Nephron progenitor cell (in vitro differentiated cells): ENCODE measurements around the gene GRB7.
A peak's percentile ranks its signal among the peaks of the same experiment; 100 is the strongest.

Source experiments
- DNase-seq: peaks from one replicate; pipeline ENCODE4 v3.0.0; 2021
- H3K27ac Mint-ChIP-seq: 2 replicates; pipeline ENCODE4 v1.8.0; 2021; ENCODE audit warnings: mild to moderate bottlenecking, moderate library complexity, mixed read lengths
- H3K27me3 Mint-ChIP-seq: 2 replicates; pipeline ENCODE4 v1.8.0; 2021; ENCODE audit warnings: mild to moderate bottlenecking, low read depth, mixed read lengths; ENCODE audit not compliant: poor library complexity
- H3K36me3 Mint-ChIP-seq: 2 replicates; pipeline ENCODE4 v1.8.0; 2021; ENCODE audit warnings: low read depth, mixed read lengths
- H3K4me1 Mint-ChIP-seq: 2 replicates; pipeline ENCODE4 v1.8.0; 2021; ENCODE audit warnings: mixed read lengths
- H3K4me3 Mint-ChIP-seq: 2 replicates; pipeline ENCODE4 v1.8.0; 2021; ENCODE audit warnings: mild to moderate bottlenecking, moderate library complexity, mixed read lengths
- H3K9me3 Mint-ChIP-seq: 2 replicates; pipeline ENCODE4 v1.8.0; 2021; ENCODE audit warnings: mild to moderate bottlenecking, moderate library complexity, mixed read lengths
- TF ChIP-seq, protein P1 (sequence below): fragments of 200-600 bp; sonication (generic); IDR thresholded peaks from 2 replicates; pipeline ENCODE4 v1.5.0; 2021; ENCODE audit warnings: antibody characterized with exemption

GRB7 gene

DNA sequence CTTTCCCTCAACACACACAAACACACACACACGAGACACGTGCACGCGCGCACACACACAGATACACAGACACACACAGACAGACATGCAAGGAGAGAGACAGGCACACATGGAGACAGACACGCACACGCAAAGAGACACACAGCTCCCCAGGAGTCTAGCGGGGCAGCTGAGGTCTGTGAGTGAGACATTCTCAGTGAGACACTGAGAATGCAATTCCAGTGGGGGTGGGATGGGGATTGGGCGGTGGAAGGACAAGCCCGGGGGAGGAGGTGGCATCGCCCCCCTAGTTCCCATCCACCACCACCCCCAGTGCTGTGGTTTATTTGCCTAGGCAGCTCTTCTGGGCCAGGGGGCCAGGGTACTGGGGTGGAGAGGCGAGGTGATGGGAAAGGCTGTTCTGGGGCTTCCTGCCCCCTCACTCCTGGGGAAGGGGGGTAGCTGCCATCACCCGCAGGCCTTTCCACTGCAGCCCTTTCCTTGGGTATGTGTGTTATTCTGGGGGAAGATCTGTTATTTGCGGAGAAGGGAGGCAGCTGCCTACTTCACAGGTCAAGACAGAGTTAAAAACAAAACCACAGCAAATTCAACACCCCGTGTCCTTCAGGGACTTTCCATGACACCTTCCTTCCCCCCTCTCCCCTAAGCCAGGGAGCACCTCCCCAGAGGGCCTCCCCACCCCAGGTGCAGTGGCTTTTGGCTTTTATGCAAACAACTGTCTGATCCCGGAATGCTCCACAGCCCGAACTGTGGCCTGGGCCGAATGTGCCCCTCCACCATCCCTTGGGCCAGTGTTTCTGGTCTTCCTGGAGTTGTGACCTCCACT lies 18.0 kb downstream of the GRB7 start:
- H3K27ac Mint-ChIP-seq: no peak overlapping the region
- no peaks in the 10 kb centered on the region for H3K36me3 Mint-ChIP-seq
- H3K4me3 Mint-ChIP-seq: peak overlapping the region; percentile 63
- TF ChIP-seq, protein P1, sequence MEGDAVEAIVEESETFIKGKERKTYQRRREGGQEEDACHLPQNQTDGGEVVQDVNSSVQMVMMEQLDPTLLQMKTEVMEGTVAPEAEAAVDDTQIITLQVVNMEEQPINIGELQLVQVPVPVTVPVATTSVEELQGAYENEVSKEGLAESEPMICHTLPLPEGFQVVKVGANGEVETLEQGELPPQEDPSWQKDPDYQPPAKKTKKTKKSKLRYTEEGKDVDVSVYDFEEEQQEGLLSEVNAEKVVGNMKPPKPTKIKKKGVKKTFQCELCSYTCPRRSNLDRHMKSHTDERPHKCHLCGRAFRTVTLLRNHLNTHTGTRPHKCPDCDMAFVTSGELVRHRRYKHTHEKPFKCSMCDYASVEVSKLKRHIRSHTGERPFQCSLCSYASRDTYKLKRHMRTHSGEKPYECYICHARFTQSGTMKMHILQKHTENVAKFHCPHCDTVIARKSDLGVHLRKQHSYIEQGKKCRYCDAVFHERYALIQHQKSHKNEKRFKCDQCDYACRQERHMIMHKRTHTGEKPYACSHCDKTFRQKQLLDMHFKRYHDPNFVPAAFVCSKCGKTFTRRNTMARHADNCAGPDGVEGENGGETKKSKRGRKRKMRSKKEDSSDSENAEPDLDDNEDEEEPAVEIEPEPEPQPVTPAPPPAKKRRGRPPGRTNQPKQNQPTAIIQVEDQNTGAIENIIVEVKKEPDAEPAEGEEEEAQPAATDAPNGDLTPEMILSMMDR: no peak
- no peaks in the 10 kb centered on the region for H3K9me3 Mint-ChIP-seq
- peaks cover 42% of the 10 kb centered on the region for H3K27me3 Mint-ChIP-seq
- no peak for DNase-seq
- H3K4me1 Mint-ChIP-seq: peaks cover 39% of the 10 kb centered on the region

DNA sequence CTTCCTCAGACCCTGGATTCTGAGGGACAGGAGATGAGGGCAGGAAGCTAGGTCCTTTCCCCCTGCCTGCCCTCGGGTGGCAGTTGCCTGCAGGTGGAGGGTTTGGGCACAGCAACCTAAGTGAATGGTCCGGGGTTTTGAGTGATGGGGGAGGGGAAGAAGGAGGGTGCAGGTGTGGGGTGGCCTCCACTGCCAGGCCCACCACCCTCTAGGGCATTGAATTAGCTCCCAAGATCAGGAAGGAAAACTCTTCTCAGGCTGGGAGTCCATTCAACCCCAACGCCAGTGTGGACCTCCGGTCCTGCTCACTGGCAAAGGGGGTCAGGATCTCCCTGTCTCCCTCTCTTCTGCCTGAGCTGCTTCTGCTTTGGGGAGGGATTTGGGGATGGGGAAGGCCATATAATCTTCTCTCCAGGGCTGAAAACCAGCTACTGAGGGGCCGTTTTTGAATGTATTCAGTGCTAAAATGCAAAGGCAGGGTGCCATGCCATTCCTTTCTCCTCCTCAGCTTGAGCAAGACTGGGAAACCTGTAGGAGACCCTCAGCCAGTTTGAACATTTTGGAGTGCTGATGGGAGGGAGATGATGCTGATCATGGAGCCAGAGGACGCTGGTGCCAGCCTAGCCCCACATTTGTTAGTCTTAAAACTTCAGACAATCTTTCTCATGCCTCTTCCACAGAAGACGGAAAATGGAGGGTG lies 18.8 kb downstream of the GRB7 start:
- Mint-ChIP-seq H3K4me3 (no peak overlapping the region), H3K27ac (no peak overlapping the region), H3K27me3 (peaks cover 45% of the 10 kb centered on the region), H3K4me1 (peaks cover 36% of the 10 kb centered on the region), H3K36me3 (no peaks in the 10 kb centered on the region), H3K9me3 (no peaks in the 10 kb centered on the region)
- DNase-seq: no peak
- TF ChIP-seq, protein P1: no peak

DNA sequence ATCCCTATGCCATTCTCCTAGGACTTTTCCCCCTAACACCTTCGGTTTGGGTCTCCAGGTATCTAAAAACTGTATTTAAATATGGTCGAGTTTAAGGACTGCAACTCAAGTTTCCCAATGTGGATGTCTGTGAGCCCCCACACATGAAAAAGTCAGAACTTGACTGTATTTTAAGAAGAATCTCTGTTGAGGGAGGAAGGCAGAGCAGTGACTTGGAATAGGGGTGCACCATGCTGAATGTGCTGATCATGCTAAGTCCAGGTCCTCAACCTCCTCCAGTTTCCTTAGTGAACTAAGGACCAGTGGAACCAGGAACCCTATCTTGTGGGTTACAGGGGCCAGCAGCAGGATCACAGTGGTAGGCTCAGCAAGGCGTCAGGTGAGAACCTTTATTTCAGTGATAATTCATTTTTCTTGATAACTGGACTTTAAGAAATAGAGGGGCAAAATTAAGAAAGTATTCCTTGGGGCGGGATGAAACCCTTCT lies 19.5 kb downstream of the GRB7 start:
- TF ChIP-seq, protein P1: no peak
- peaks cover 45% of the 10 kb centered on the region for H3K27me3 Mint-ChIP-seq
- no peaks in the 10 kb centered on the region for H3K36me3 Mint-ChIP-seq
- no peak for DNase-seq
- H3K4me3 Mint-ChIP-seq: no peak overlapping the region
- H3K9me3 Mint-ChIP-seq: no peaks in the 10 kb centered on the region
- peaks cover 30% of the 10 kb centered on the region for H3K4me1 Mint-ChIP-seq
- no peak overlapping the region for H3K27ac Mint-ChIP-seq

DNA sequence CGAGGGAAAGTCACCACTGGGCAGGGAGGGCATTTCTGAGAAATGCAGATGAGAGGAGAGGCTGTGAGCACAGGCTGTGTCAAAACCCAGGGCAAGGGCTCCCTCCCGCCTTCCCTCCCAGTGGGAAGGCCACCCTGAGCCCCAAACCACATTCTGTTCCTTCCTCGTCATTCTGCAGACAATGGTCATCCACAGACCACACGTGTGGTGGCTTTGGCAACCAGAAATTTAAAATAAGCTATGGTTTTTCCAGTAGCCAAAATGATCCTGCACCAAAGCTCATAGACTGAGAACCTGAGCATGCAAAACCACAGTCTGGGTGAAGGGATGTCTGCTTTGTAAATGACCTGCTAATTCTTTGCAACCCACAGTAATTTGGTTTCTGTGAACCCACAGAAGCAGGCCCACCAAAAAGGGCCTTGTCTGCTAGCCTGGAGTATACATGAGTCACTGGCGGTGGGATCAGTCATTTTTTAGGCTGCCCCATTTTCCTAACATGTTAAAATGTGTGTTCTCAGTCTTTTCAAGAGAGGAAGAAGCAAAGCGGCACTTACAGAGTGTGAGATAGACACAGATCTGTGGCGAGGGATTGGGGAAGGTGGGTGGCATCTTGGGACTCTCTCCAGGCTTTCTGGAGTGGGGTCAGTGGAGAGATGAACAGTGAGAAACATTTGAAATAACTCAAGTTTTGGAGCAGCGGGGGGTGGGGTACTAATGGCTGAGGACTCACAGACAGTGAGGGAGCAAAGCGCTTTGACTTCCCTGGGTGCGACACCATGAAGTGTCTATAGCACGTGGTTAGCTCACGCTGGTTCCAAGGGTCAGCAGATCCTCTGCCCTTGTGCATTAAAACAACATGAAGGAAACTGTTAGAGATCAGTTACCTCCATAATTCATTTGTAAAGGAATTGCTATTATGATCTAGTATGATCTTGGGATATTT lies 20.5 kb downstream of the GRB7 start:
- Mint-ChIP-seq H3K9me3 (no peaks in the 10 kb centered on the region), H3K36me3 (no peaks in the 10 kb centered on the region), H3K27me3 (peaks cover 48% of the 10 kb centered on the region), H3K27ac (no peak overlapping the region), H3K4me3 (no peak overlapping the region), H3K4me1 (peaks cover 20% of the 10 kb centered on the region)
- DNase-seq: no peak
- TF ChIP-seq, protein P1: no peak

DNA sequence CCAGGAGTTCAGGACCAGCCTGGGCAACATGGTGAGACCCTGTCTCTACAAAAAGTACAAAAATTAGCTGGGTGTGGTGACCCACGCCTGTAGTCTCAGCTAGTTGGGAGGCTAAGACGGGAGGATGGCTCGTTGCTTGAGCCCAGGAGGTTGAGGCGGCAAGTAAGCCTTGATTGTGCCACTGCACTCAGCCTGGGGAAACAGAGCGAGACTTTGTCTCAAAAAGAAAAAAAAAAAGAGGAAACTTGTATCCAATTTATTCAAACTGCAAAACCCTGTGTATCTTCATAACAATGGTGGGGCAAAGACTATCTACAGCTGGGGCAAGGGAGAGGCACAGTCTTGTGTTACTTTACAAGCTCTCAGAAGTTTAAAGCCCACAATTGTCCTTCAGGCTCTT lies 21.5 kb downstream of the GRB7 start:
- H3K9me3 Mint-ChIP-seq: no peaks in the 10 kb centered on the region
- H3K27ac Mint-ChIP-seq: no peak overlapping the region
- TF ChIP-seq, protein P1: no peak
- H3K4me3 Mint-ChIP-seq: no peak overlapping the region
- DNase-seq: no peak
- H3K36me3 Mint-ChIP-seq: no peaks in the 10 kb centered on the region
- peaks cover 45% of the 10 kb centered on the region for H3K27me3 Mint-ChIP-seq
- H3K4me1 Mint-ChIP-seq: peaks cover 16% of the 10 kb centered on the region
